ENCODE measurements around the gene SPATS1.

DNA sequence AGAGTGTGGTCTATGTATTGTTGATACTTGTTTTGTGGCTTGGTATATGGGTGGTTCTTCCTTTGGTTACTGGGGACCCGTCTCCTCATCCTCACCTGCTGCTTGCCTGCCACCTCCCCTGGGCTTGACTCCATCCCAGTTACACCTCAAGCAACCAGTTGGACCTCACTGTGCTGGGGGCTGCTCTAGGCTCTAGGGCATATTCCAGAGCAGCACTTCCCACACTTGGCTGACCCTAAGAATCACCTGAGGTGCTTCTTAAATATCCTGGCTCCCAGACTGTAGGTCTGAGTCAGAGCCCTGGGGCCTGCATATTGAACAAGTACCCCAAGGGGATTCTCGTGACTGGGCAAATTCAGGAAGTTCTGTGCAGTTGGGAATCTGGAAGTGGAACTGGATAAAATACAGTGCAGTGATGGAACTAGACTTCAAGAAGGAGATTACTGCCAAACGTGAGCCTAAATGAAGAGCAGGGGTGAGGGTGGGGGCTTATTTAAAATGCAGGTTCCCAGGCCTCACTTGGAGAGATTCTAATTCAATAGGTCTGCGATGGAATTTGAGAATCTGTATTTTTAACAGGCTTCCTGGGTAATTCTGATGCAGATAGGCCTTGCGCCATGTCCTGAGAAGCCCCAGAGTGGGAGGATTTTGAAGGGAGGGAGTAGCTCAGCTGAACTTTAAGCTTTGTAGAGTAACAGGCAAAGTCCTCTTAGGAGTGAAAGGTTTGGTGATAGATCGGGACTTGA is 7.6 kb downstream of the SPATS1 start:
- TF ChIP-seq, protein P1, sequence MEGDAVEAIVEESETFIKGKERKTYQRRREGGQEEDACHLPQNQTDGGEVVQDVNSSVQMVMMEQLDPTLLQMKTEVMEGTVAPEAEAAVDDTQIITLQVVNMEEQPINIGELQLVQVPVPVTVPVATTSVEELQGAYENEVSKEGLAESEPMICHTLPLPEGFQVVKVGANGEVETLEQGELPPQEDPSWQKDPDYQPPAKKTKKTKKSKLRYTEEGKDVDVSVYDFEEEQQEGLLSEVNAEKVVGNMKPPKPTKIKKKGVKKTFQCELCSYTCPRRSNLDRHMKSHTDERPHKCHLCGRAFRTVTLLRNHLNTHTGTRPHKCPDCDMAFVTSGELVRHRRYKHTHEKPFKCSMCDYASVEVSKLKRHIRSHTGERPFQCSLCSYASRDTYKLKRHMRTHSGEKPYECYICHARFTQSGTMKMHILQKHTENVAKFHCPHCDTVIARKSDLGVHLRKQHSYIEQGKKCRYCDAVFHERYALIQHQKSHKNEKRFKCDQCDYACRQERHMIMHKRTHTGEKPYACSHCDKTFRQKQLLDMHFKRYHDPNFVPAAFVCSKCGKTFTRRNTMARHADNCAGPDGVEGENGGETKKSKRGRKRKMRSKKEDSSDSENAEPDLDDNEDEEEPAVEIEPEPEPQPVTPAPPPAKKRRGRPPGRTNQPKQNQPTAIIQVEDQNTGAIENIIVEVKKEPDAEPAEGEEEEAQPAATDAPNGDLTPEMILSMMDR (IDR thresholded peaks at IDR 0.05) = no peak
- TF ChIP-seq, protein P2, sequence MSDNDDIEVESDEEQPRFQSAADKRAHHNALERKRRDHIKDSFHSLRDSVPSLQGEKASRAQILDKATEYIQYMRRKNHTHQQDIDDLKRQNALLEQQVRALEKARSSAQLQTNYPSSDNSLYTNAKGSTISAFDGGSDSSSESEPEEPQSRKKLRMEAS (CRISPR knock-in tag; IDR thresholded peaks at IDR 0.05) = no peak
- TF ChIP-seq GABPB1 (CRISPR knock-in tag; IDR thresholded peaks at IDR 0.05) = no peak
- TF ChIP-seq, protein P3, sequence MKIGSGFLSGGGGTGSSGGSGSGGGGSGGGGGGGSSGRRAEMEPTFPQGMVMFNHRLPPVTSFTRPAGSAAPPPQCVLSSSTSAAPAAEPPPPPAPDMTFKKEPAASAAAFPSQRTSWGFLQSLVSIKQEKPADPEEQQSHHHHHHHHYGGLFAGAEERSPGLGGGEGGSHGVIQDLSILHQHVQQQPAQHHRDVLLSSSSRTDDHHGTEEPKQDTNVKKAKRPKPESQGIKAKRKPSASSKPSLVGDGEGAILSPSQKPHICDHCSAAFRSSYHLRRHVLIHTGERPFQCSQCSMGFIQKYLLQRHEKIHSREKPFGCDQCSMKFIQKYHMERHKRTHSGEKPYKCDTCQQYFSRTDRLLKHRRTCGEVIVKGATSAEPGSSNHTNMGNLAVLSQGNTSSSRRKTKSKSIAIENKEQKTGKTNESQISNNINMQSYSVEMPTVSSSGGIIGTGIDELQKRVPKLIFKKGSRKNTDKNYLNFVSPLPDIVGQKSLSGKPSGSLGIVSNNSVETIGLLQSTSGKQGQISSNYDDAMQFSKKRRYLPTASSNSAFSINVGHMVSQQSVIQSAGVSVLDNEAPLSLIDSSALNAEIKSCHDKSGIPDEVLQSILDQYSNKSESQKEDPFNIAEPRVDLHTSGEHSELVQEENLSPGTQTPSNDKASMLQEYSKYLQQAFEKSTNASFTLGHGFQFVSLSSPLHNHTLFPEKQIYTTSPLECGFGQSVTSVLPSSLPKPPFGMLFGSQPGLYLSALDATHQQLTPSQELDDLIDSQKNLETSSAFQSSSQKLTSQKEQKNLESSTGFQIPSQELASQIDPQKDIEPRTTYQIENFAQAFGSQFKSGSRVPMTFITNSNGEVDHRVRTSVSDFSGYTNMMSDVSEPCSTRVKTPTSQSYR (CRISPR knock-in tag; IDR thresholded peaks at IDR 0.05) = no peak
- TF ChIP-seq, protein P4, sequence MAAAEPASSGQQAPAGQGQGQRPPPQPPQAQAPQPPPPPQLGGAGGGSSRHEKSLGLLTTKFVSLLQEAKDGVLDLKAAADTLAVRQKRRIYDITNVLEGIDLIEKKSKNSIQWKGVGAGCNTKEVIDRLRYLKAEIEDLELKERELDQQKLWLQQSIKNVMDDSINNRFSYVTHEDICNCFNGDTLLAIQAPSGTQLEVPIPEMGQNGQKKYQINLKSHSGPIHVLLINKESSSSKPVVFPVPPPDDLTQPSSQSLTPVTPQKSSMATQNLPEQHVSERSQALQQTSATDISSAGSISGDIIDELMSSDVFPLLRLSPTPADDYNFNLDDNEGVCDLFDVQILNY (CRISPR knock-in tag; IDR thresholded peaks at IDR 0.05) = no peak
- no peak for TF ChIP-seq ATF2 (CRISPR knock-in tag; IDR thresholded peaks at IDR 0.05; ENCODE audit: borderline replicate concordance, low read depth)
- no peak for TF ChIP-seq E2F1 (CRISPR knock-in tag; IDR thresholded peaks at IDR 0.05)
- no peak for TF ChIP-seq ETV6 (CRISPR knock-in tag; IDR thresholded peaks at IDR 0.05)
- no peak for TF ChIP-seq CREM (CRISPR knock-in tag; IDR thresholded peaks at IDR 0.05)
- TF ChIP-seq SMAD4 (CRISPR knock-in tag; IDR thresholded peaks at IDR 0.05) = no peak
